WTC11 (cell line): ENCODE measurements around the gene DPP8. TPM values are rescaled to one million over a fixed set of nuclear protein-coding genes. Genes with fewer than 3 reads are reported as not detected.

Source experiments
- ATAC-seq: fragments of 200-7000 bp; cut with Tn5 transposase; 2 replicates; pipeline ENCODE4 v1.10.0; 2021; ENCODE audit warnings: mild to moderate bottlenecking, moderate library complexity
- CTCF ChIA-PET: fragments of 300-600 bp; sonication (Branson Sonifier 250); formaldehyde crosslinking; loops from one replicate; lab custom pipeline; 2021; ENCODE audit warnings: antibody characterized with exemption; lab: Charles Lee
- POLR2A ChIA-PET: fragments of 350-600 bp; sonication (Branson Sonifier 250); formaldehyde crosslinking; loops from one replicate; lab custom pipeline; 2021; ENCODE audit warnings: antibody characterized with exemption; lab: Charles Lee
- DNase-seq: peaks from one replicate; pipeline ENCODE4 v3.0.0; 2021; ENCODE audit warnings: low spot score
- H3K27ac Mint-ChIP-seq: 2 replicates; pipeline ENCODE4 v1.8.0; 2021; ENCODE audit warnings: mixed read lengths
- H3K27me3 Mint-ChIP-seq: 2 replicates; pipeline ENCODE4 v1.8.0; 2021; ENCODE audit warnings: low read depth, mild to moderate bottlenecking, moderate library complexity, mixed read lengths
- H3K36me3 Mint-ChIP-seq: 2 replicates; pipeline ENCODE4 v1.8.0; 2021; ENCODE audit warnings: mixed read lengths
- H3K4me1 Mint-ChIP-seq: 2 replicates; pipeline ENCODE4 v1.8.0; 2022; ENCODE audit warnings: mixed read lengths
- H3K4me3 Mint-ChIP-seq: 2 replicates; pipeline ENCODE4 v1.8.0; 2021; ENCODE audit warnings: mild to moderate bottlenecking, moderate library complexity, mixed read lengths
- H3K9me3 Mint-ChIP-seq: 2 replicates; pipeline ENCODE4 v1.8.0; 2021; ENCODE audit warnings: mixed read lengths
- ARID4B ChIP-seq: sonication (generic); formaldehyde crosslinking; IDR thresholded peaks from 2 replicates; pipeline ENCODE4 v1.8.0; 2023; ENCODE audit warnings: missing genetic modification reagents, mild to moderate bottlenecking, borderline replicate concordance
- ATF3 ChIP-seq: sonication (generic); formaldehyde crosslinking; conservative IDR thresholded peaks from 2 replicates; pipeline ENCODE4 v1.8.1; 2022; ENCODE audit warnings: mild to moderate bottlenecking, missing genetic modification reagents
- CREB1 ChIP-seq: sonication (generic); formaldehyde crosslinking; IDR thresholded peaks from 2 replicates; pipeline ENCODE4 v1.8.0; 2023; ENCODE audit warnings: mild to moderate bottlenecking, missing genetic modification reagents
- E2F5 ChIP-seq: sonication (generic); formaldehyde crosslinking; IDR thresholded peaks from 2 replicates; pipeline ENCODE4 v1.8.1; 2022; ENCODE audit warnings: mild to moderate bottlenecking, moderate library complexity, missing genetic modification reagents
- EMX1 ChIP-seq: fragments of 250-450 bp; sonication (Bioruptor Pico); IDR thresholded peaks from 2 replicates; pipeline ENCODE4 v1.8.0; 2021; ENCODE audit warnings: mild to moderate bottlenecking
- PRDM15 ChIP-seq: sonication (generic); formaldehyde crosslinking; IDR thresholded peaks from 2 replicates; pipeline ENCODE4 v1.8.0; 2022; ENCODE audit warnings: missing genetic modification reagents
- SP1 ChIP-seq: sonication (generic); formaldehyde crosslinking; conservative IDR thresholded peaks from 2 replicates; pipeline ENCODE4 v1.8.1; 2022; ENCODE audit warnings: missing genetic modification reagents
- STAT6 ChIP-seq: sonication (generic); formaldehyde crosslinking; conservative IDR thresholded peaks from 2 replicates; pipeline ENCODE4 v1.8.1; 2023; ENCODE audit warnings: mild to moderate bottlenecking, low read depth, missing genetic modification reagents, moderate library complexity
- USF2 ChIP-seq: sonication (generic); formaldehyde crosslinking; IDR thresholded peaks from 2 replicates; pipeline ENCODE4 v1.8.1; 2023; ENCODE audit warnings: mild to moderate bottlenecking, missing genetic modification reagents, moderate library complexity
- ZBTB43 ChIP-seq: sonication (generic); formaldehyde crosslinking; IDR thresholded peaks from 2 replicates; pipeline ENCODE4 v1.8.1; 2023; ENCODE audit warnings: mild to moderate bottlenecking, missing genetic modification reagents
- ZNF219 ChIP-seq: sonication (generic); formaldehyde crosslinking; IDR thresholded peaks from 2 replicates; pipeline ENCODE4 v1.8.0; 2023; ENCODE audit warnings: missing genetic modification reagents, mild to moderate bottlenecking, borderline replicate concordance
- ZNF396 ChIP-seq: fragments of 250-450 bp; sonication (Bioruptor Pico); IDR thresholded peaks from 2 replicates; pipeline ENCODE4 v1.8.0; 2021; ENCODE audit warnings: mild to moderate bottlenecking, moderate library complexity, borderline replicate concordance
- ZNF512 ChIP-seq: sonication (generic); formaldehyde crosslinking; IDR thresholded peaks from 2 replicates; pipeline ENCODE4 v1.8.1; 2022; ENCODE audit warnings: missing genetic modification reagents, borderline replicate concordance
- total RNA-seq: library from RNA; stranded (reverse); gene quantifications from 3 replicates; pipeline ENCODE4 v1.2.3, GENCODE V29; 2021

Gene DPP8
- total RNA-seq, 1 experiment from 2014 or later: 31.9 TPM

GRCh38 chr15:65393557-65393956, 123.9 kb downstream of the DPP8 start:
- no peak overlapping the region for H3K4me3 Mint-ChIP-seq
- DNase-seq (no peak), ATAC-seq (no peak)
- peaks cover 43% of the 10 kb centered on the region for H3K27me3 Mint-ChIP-seq
- H3K27ac Mint-ChIP-seq: no peak overlapping the region
- ChIA-PET POLR2A (no interaction called here), CTCF (interaction anchor here (1.3 kb wide), 1 partner anchor 75 kb away, joined by 3 read pairs; no protein-coding TSS in a partner anchor)
- peaks cover 8% of the 10 kb centered on the region for H3K36me3 Mint-ChIP-seq
- H3K4me1 Mint-ChIP-seq: peaks cover 15% of the 10 kb centered on the region
- no peak for TF ChIP-seq ATF3 (CRISPR knock-in tag)
- no peak for TF ChIP-seq EMX1 (CRISPR knock-in tag)
- no peak for TF ChIP-seq ARID4B (CRISPR knock-in tag)
- no peak for TF ChIP-seq ZBTB43 (CRISPR knock-in tag)
- no peak for TF ChIP-seq PRDM15 (CRISPR knock-in tag)
- no peak for TF ChIP-seq STAT6 (CRISPR knock-in tag)
- no peak for TF ChIP-seq SP1 (CRISPR knock-in tag)
- no peak for TF ChIP-seq E2F5 (CRISPR knock-in tag)
- TF ChIP-seq ZNF396 (CRISPR knock-in tag): no peak
- TF ChIP-seq ZNF512 (CRISPR knock-in tag): no peak
- TF ChIP-seq CREB1 (CRISPR knock-in tag): no peak
- no peak for TF ChIP-seq USF2
- TF ChIP-seq ZNF219: no peak
- no peaks in the 10 kb centered on the region for H3K9me3 Mint-ChIP-seq
